Right atrium auricular region (tissue), 2 donors: ENCODE results near the gene ARMC3. TPM values are rescaled to one million over a fixed set of nuclear protein-coding genes. Genes with fewer than 3 reads are reported as not detected.
"Not testable (repeated sequence)": the region's sequence is repeated elsewhere in the genome, so short reads cannot be mapped to it uniquely, and the experiment has no call there.

Experiments
- DNase-seq: peaks from one replicate; pipeline ENCODE4 v3.0.0-alpha.2; 2019; ENCODE audit warnings: low spot score
- H3K27ac ChIP-seq, 2 donors: fragments of 200-600 bp; sonication (generic); 1 replicate in 1 of 2; 2 replicates in 1 of 2; pipeline ENCODE4 v1.5.1; 2016 to 2019
- H3K27me3 ChIP-seq, 2 donors: fragments of 200-600 bp; sonication (generic); one replicate each; pipeline versions ENCODE4 v1.5.1 to v1.6.0; 2017 to 2019
- H3K36me3 ChIP-seq: fragments of 200-600 bp; sonication (generic); one replicate; pipeline ENCODE4 v1.5.1; 2016
- H3K4me1 ChIP-seq, 2 donors: fragments of 200-600 bp; sonication (generic); one replicate each; pipeline versions ENCODE4 v1.5.1 to v1.6.0; 2017 to 2019
- H3K4me3 ChIP-seq, 2 donors: fragments of 200-600 bp; sonication (generic); 1 replicate in 1 of 2; 2 replicates in 1 of 2; pipeline ENCODE4 v1.5.1; 2017 to 2019; ENCODE audit warnings: mild to moderate bottlenecking in 1 of 2, moderate library complexity in 1 of 2
- H3K9me3 ChIP-seq, 2 donors: fragments of 200-600 bp; sonication (generic); one replicate each; pipeline ENCODE4 v1.5.1; 2019
- total RNA-seq, 2 donors: library from RNA; depleted of rRNA; stranded (reverse); fragments of >200 nt; gene quantifications; one replicate each; pipeline ENCODE4 v1.1.0, GENCODE V29; 2016
- TF ChIP-seq, protein P1 (sequence below), 2 donors: fragments of 200-600 bp; sonication (generic); IDR thresholded peaks; one replicate each; pipeline ENCODE4 v1.5.1; 2019; ENCODE audit warnings: antibody characterized with exemption in 2 of 2

ARMC3 gene
- total RNA-seq, 2 donors from 2014 or later = not detected

GRCh38 chr10:22915314-22915713, 12.5 kb upstream of the ARMC3 start:
- Histone ChIP-seq H3K9me3 (no peaks in the 10 kb centered on the region), H3K27me3 (no peaks in the 10 kb centered on the region)
- DNase-seq = no peak

DNA sequence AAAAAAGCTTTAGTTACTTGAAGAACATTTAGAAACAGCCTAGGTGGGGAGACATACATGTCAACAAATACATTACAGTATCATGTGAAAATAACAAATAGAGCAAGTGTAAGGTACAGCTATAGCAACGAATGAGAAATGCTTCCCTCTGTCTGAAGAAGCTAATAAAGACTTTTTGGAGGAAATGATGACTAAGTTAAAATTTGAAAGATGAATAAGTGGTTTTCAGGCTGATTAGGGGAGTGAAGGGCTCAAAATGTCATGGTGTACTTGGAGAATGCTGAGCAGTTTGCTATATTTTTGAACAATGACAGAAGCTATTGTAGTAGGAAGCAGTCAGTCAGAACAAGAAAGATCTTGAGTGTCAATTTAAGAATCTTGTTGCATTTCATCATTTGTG, 2.8 kb upstream of the ARMC3 start:
- H3K9me3 ChIP-seq = no peaks in the 10 kb centered on the region
- DNase-seq = no peak
- H3K27me3 ChIP-seq = no peaks in the 10 kb centered on the region
- H3K36me3 ChIP-seq = no peaks in the 10 kb centered on the region
- peaks cover 0 to 2% of the 10 kb centered on the region in 2 donors for H3K4me1 ChIP-seq
- H3K4me3 ChIP-seq = no peak overlapping the region
- TF ChIP-seq, protein P1, sequence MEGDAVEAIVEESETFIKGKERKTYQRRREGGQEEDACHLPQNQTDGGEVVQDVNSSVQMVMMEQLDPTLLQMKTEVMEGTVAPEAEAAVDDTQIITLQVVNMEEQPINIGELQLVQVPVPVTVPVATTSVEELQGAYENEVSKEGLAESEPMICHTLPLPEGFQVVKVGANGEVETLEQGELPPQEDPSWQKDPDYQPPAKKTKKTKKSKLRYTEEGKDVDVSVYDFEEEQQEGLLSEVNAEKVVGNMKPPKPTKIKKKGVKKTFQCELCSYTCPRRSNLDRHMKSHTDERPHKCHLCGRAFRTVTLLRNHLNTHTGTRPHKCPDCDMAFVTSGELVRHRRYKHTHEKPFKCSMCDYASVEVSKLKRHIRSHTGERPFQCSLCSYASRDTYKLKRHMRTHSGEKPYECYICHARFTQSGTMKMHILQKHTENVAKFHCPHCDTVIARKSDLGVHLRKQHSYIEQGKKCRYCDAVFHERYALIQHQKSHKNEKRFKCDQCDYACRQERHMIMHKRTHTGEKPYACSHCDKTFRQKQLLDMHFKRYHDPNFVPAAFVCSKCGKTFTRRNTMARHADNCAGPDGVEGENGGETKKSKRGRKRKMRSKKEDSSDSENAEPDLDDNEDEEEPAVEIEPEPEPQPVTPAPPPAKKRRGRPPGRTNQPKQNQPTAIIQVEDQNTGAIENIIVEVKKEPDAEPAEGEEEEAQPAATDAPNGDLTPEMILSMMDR (IDR thresholded peaks at IDR 0.05) = no peak
- no peak overlapping the region for H3K27ac ChIP-seq

More at GRCh38 chr10:22915314-22915713, 12.5 kb upstream of the ARMC3 start:
- H3K27ac ChIP-seq = no peak overlapping the region
- TF ChIP-seq, protein P1 (IDR thresholded peaks at IDR 0.05) = no peak
- H3K4me3 ChIP-seq = no peak overlapping the region
- H3K36me3 ChIP-seq = no peaks in the 10 kb centered on the region
- H3K4me1 ChIP-seq = no peaks in the 10 kb centered on the region

GRCh38 chr10:22927166-22927565, 687 bp upstream of the ARMC3 start:
- no peak for DNase-seq
- Histone ChIP-seq H3K27ac (no peak overlapping the region), H3K36me3 (no peaks in the 10 kb centered on the region), H3K9me3 (no peaks in the 10 kb centered on the region), H3K27me3 (no peaks in the 10 kb centered on the region), H3K4me1 (peaks cover 0 to 8% of the 10 kb centered on the region in 2 donors), H3K4me3 (peak overlapping the region in 1 of 2 donors; percentile 53)
- TF ChIP-seq, protein P1 (IDR thresholded peaks at IDR 0.05) = no peak

GRCh38 chr10:22929053-22929452, 1.2 kb downstream of the ARMC3 start:
- H3K4me3 ChIP-seq, H3K27me3 ChIP-seq, DNase-seq, H3K27ac ChIP-seq, H3K9me3 ChIP-seq, H3K36me3 ChIP-seq: not testable (repeated sequence)
- peaks cover 0 to 10% of the 10 kb centered on the region in 2 donors for H3K4me1 ChIP-seq

- no peak for DNase-seq
- Histone ChIP-seq H3K4me1 (peaks cover 0 to 10% of the 10 kb centered on the region in 2 donors), H3K9me3 (no peaks in the 10 kb centered on the region), H3K36me3 (no peaks in the 10 kb centered on the region), H3K4me3 (no peak overlapping the region), H3K27me3 (no peaks in the 10 kb centered on the region), H3K27ac (no peak overlapping the region)
- TF ChIP-seq, protein P1 (IDR thresholded peaks at IDR 0.05) = no peak
Observed at GRCh38 chr10:22931948-22932347, 4.1 kb downstream of the ARMC3 start.

DNA sequence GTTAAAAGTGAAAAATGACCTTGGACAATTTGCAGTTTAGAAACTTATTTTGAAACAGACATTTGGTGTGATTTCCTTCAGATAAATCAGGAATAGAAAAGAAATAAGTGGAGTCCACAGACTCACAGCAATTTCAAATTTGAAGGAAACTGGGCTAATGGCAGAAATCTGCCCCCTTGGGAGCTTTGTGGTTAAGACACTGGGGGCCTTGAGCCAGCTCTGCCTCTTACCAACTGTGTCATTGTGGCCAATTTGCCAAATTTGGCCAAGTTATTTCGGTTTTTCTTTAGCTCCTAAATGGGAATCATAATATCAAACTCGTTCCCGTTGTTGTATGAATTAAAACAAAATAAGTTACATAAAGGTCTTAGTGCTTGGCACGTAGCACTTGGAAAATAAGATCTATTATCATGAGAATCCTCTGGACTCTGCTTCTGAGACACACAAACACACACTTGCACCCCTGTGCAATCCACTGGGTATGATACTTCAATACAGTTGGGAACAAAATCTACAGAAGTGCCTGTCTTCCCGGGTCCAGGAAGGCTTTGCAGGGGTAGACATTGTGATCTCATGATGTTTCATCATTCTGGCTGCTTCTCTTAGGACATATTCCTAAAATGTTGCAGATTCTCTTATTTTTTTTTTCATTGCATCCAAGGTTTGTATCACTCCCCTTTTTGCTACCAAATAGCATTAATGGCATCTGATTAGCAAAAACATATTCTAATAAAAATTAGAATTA, 4.9 kb downstream of the ARMC3 start:
- Histone ChIP-seq H3K4me1 (peaks cover 0 to 10% of the 10 kb centered on the region in 2 donors), H3K36me3 (no peaks in the 10 kb centered on the region), H3K27ac (peak overlapping the region in 1 of 2 donors; percentile 47), H3K27me3 (no peaks in the 10 kb centered on the region), H3K4me3 (no peak overlapping the region), H3K9me3 (no peaks in the 10 kb centered on the region)
- DNase-seq = no peak
- TF ChIP-seq, protein P1 (IDR thresholded peaks at IDR 0.05) = no peak
